GM12801 (cell line): Measurements from ENCODE around the gene FAM186B.
"Not testable (repeated sequence)": the region's sequence is repeated elsewhere in the genome, so short reads cannot be mapped to it uniquely, and the experiment has no call there.

Experiments
- CTCF ChIP-seq: IDR thresholded peaks from one replicate; pipeline ENCODE4 v1.5.1; 2011; ENCODE audit warnings: control low read depth; ENCODE audit not compliant: insufficient read length; ENCODE audit errors: extremely low read depth

FAM186B gene

GRCh38 chr12:49605539-49605938 is at the start of gene FAM186B:
TSS of gene FAM186B (minus strand) at chr12:49605639. CDS start at chr12:49605477, 162 bp downstream.
- TF ChIP-seq CTCF: not testable (repeated sequence)

GRCh38 chr12:49654715-49655114 is 49.3 kb upstream of the FAM186B start:
- TF ChIP-seq CTCF: no peak

- TF ChIP-seq CTCF: no peak
Observed at GRCh38 chr12:49652921-49653520, 47.6 kb upstream of the FAM186B start.

GRCh38 chr12:49651855-49652254 is 46.4 kb upstream of the FAM186B start:
- no peak for TF ChIP-seq CTCF

- no peak for TF ChIP-seq CTCF
Observed at GRCh38 chr12:49649892-49650291, 44.5 kb upstream of the FAM186B start.

GRCh38 chr12:49649445-49649844 is 44.0 kb upstream of the FAM186B start:
- no peak for TF ChIP-seq CTCF

GRCh38 chr12:49648712-49649003 is 43.2 kb upstream of the FAM186B start:
- no peak for TF ChIP-seq CTCF
